HepG2 (cell line): ENCODE data around the gene GPS1. TPM values are rescaled to one million over a fixed set of nuclear protein-coding genes. Genes with fewer than 3 reads are reported as not detected.

Experiments used
- FOXA1 ChIP-seq, 2 experiments: fragments of 450-650 bp in 1 of 2; sonication (generic) in 1 of 2; formaldehyde crosslinking in 1 of 2; IDR thresholded peaks; 2 replicates each; pipeline versions ENCODE4 v1.4.0 to v1.6.1; 2016 to 2020; ENCODE audit warnings: missing genetic modification reagents in 1 of 2
- HNRNPL ChIP-seq: fragments of 200-400 bp; formaldehyde crosslinking; IDR thresholded peaks from 2 replicates; pipeline ENCODE4 v1.6.1; 2017; ENCODE audit warnings: mild to moderate bottlenecking, low read depth, low read length
- NR2F2 ChIP-seq: IDR thresholded peaks from 2 replicates; pipeline ENCODE4 v1.6.1; 2012; ENCODE audit warnings: low read depth, inconsistent platforms, borderline replicate concordance
- PBX2 ChIP-seq: IDR thresholded peaks from 2 replicates; pipeline ENCODE4 v1.6.1; 2016; ENCODE audit warnings: control low read depth
- PPARG ChIP-seq: conservative IDR thresholded peaks from 2 replicates; pipeline ENCODE4 v1.6.1; 2016; ENCODE audit warnings: missing biosample characterization, missing genetic modification reagents
- RARA ChIP-seq: IDR thresholded peaks from 2 replicates; pipeline ENCODE4 v1.6.1; 2016; ENCODE audit warnings: missing genetic modification reagents, missing compliant biosample characterization
- RFXAP ChIP-seq: sonication (generic); formaldehyde crosslinking; IDR thresholded peaks from 2 replicates; pipeline ENCODE4 v1.4.0; 2020; ENCODE audit warnings: missing genetic modification reagents, borderline replicate concordance
- RXRB ChIP-seq: IDR thresholded peaks from 2 replicates; pipeline ENCODE4 v1.6.1; 2016; ENCODE audit warnings: borderline replicate concordance, missing genetic modification reagents, missing compliant biosample characterization
- SOX13 ChIP-seq, 3 experiments: fragments of 450-650 bp in 1 of 3; sonication (generic) in 1 of 3; formaldehyde crosslinking in 1 of 3; IDR thresholded peaks in 2 of 3; conservative IDR thresholded peaks in 1 of 3; 2 replicates each; pipeline versions ENCODE4 v1.5.0 to v1.6.1; 2016 to 2020; ENCODE audit warnings: antibody characterized with exemption in 1 of 3, mild to moderate bottlenecking in 1 of 3, missing compliant biosample characterization in 1 of 3, missing genetic modification reagents in 1 of 3, moderate library complexity in 1 of 3
- SP5 ChIP-seq: IDR thresholded peaks from 2 replicates; pipeline ENCODE4 v1.6.1; 2016; ENCODE audit warnings: low read depth, borderline replicate concordance
- TAF15 ChIP-seq: fragments of 200-400 bp; formaldehyde crosslinking; IDR thresholded peaks from one replicate; pipeline ENCODE4 v1.6.1; 2018; ENCODE audit warnings: mild to moderate bottlenecking, low read depth, low read length; ENCODE audit not compliant: poor library complexity, severe bottlenecking
- TP53 ChIP-seq: sonication (generic); formaldehyde crosslinking; conservative IDR thresholded peaks from 2 replicates; pipeline ENCODE4 v1.4.0; 2020; ENCODE audit warnings: missing genetic modification reagents
- ZKSCAN8 ChIP-seq: IDR thresholded peaks from 2 replicates; pipeline ENCODE4 v1.6.1; 2016; ENCODE audit warnings: borderline replicate concordance, missing genetic modification reagents, missing compliant biosample characterization
- ZNF746 ChIP-seq: sonication (generic); formaldehyde crosslinking; IDR thresholded peaks from 2 replicates; pipeline ENCODE4 v1.8.0; 2022; ENCODE audit warnings: mild to moderate bottlenecking, missing genetic modification reagents
- polyA plus RNA-seq, 8 experiments: library from polyadenylated mRNA; depleted of rRNA in 3 of 8; stranded (reverse) in 7 of 8; unstranded in 1 of 8; fragments of >200 nt; fragmentation: Illumina TruSeq in 4 of 8; extraction: Trizol in 4 of 8; gene quantifications; 2 replicates each; pipeline versions ENCODE4 v1.2.1 to v1.2.3, GENCODE V29; 2011 to 2016; ENCODE audit warnings: low read depth in 4 of 8, missing spikeins in 1 of 8, mixed read lengths in 1 of 8; ENCODE audit not compliant: insufficient read depth in 1 of 8
- total RNA-seq, 5 experiments: library from RNA; depleted of rRNA; stranded (reverse); fragments of >200 nt; fragmentation: Illumina TruSeq; extraction: Trizol; gene quantifications; 2 replicates each; pipeline ENCODE4 v1.2.3, GENCODE V29; 2016; ENCODE audit warnings: low read depth in 1 of 5
- TF ChIP-seq, protein P1 (sequence below): sonication (generic); formaldehyde crosslinking; IDR thresholded peaks from 2 replicates; pipeline ENCODE4 v1.4.0; 2020; ENCODE audit warnings: missing genetic modification reagents
- TF ChIP-seq, protein P2 (sequence below): sonication (generic); formaldehyde crosslinking; IDR thresholded peaks from 2 replicates; pipeline ENCODE4 v1.4.0; 2020; ENCODE audit warnings: low read depth, missing genetic modification reagents
- TF ChIP-seq, protein P3 (sequence below): sonication (generic); formaldehyde crosslinking; IDR thresholded peaks from 2 replicates; pipeline ENCODE4 v1.4.0; 2020; ENCODE audit warnings: missing genetic modification reagents

GPS1 gene
- total and polyA plus RNA-seq, 2 of the 13 experiments (the other 11 are each of a cell fraction or from before 2014, with no cell fraction given): 124 to 128 TPM

- TF ChIP-seq, protein P1, sequence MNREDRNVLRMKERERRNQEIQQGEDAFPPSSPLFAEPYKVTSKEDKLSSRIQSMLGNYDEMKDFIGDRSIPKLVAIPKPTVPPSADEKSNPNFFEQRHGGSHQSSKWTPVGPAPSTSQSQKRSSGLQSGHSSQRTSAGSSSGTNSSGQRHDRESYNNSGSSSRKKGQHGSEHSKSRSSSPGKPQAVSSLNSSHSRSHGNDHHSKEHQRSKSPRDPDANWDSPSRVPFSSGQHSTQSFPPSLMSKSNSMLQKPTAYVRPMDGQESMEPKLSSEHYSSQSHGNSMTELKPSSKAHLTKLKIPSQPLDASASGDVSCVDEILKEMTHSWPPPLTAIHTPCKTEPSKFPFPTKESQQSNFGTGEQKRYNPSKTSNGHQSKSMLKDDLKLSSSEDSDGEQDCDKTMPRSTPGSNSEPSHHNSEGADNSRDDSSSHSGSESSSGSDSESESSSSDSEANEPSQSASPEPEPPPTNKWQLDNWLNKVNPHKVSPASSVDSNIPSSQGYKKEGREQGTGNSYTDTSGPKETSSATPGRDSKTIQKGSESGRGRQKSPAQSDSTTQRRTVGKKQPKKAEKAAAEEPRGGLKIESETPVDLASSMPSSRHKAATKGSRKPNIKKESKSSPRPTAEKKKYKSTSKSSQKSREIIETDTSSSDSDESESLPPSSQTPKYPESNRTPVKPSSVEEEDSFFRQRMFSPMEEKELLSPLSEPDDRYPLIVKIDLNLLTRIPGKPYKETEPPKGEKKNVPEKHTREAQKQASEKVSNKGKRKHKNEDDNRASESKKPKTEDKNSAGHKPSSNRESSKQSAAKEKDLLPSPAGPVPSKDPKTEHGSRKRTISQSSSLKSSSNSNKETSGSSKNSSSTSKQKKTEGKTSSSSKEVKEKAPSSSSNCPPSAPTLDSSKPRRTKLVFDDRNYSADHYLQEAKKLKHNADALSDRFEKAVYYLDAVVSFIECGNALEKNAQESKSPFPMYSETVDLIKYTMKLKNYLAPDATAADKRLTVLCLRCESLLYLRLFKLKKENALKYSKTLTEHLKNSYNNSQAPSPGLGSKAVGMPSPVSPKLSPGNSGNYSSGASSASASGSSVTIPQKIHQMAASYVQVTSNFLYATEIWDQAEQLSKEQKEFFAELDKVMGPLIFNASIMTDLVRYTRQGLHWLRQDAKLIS: peak; percentile 47
- TF ChIP-seq NR2F2: peak; percentile 33; the same call in 1 of the 2 replicates
- peak; percentile 79 for TF ChIP-seq SOX13 (IDR thresholded peaks at IDR 0.05)
- peak in 1 of 2 experiments; percentile 86; a peak in 2 of 4 replicates for TF ChIP-seq SOX13 (CRISPR knock-in tag; conservative IDR thresholded peaks at IDR 0.05 in 1 of 2, IDR thresholded peaks at IDR 0.05 in 1 of 2)
- no peak for TF ChIP-seq PPARG
- TF ChIP-seq, protein P2, sequence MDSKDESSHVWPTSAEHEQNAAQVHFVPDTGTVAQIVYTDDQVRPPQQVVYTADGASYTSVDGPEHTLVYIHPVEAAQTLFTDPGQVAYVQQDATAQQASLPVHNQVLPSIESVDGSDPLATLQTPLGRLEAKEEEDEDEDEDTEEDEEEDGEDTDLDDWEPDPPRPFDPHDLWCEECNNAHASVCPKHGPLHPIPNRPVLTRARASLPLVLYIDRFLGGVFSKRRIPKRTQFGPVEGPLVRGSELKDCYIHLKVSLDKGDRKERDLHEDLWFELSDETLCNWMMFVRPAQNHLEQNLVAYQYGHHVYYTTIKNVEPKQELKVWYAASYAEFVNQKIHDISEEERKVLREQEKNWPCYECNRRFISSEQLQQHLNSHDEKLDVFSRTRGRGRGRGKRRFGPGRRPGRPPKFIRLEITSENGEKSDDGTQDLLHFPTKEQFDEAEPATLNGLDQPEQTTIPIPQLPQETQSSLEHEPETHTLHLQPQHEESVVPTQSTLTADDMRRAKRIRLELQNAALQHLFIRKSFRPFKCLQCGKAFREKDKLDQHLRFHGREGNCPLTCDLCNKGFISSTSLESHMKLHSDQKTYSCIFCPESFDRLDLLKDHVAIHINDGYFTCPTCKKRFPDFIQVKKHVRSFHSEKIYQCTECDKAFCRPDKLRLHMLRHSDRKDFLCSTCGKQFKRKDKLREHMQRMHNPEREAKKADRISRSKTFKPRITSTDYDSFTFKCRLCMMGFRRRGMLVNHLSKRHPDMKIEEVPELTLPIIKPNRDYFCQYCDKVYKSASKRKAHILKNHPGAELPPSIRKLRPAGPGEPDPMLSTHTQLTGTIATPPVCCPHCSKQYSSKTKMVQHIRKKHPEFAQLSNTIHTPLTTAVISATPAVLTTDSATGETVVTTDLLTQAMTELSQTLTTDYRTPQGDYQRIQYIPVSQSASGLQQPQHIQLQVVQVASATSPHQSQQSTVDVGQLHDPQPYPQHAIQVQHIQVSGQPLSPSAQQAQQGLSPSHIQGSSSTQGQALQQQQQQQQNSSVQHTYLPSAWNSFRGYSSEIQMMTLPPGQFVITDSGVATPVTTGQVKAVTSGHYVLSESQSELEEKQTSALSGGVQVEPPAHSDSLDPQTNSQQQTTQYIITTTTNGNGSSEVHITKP: peak; percentile 64; the same call in 1 of the 2 replicates
- peak; percentile 97 for TF ChIP-seq ZNF746
- TF ChIP-seq RXRB: peak; percentile 78
- peak; percentile 86 for TF ChIP-seq SP5 (CRISPR knock-in tag)
- TF ChIP-seq RARA (CRISPR knock-in tag): peak; percentile 96
- 0 out of 2 replicates have a peak, but pooled peaks have one; percentile 10 for TF ChIP-seq ZKSCAN8
- TF ChIP-seq HNRNPL: peak; percentile 99
- TF ChIP-seq PBX2 (CRISPR knock-in tag): no peak
- peak; percentile 13 for TF ChIP-seq TAF15
- TF ChIP-seq, protein P3, sequence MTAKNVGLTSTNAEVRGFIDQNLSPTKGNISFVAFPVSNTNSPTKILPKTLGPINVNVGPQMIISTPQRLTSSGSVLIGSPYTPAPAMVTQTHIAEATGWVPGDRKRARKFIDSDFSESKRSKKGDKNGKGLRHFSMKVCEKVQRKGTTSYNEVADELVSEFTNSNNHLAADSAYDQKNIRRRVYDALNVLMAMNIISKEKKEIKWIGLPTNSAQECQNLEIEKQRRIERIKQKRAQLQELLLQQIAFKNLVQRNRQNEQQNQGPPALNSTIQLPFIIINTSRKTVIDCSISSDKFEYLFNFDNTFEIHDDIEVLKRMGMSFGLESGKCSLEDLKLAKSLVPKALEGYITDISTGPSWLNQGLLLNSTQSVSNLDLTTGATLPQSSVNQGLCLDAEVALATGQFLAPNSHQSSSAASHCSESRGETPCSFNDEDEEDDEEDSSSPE: no peak
- TF ChIP-seq FOXA1 (IDR thresholded peaks at IDR 0.05): no peak
- 0 out of 2 replicates have a peak, but pooled peaks have one; percentile 31 for TF ChIP-seq FOXA1 (CRISPR knock-in tag; IDR thresholded peaks at IDR 0.05)
- TF ChIP-seq RFXAP: 0 out of 2 replicates have a peak, but pooled peaks have one; percentile 13
- TF ChIP-seq TP53: peak; percentile 58; the same call in 1 of the 2 replicates
These were observed 36.3 kb upstream of the GPS1 start (continued) for GRCh38 chr17:82015311-82015971.
